ENCODE measurements around the gene KIF4A. TPM values are rescaled to one million over a fixed set of nuclear protein-coding genes. Genes with fewer than 3 reads are reported as not detected.

KIF4A gene
- total RNA-seq, 1 experiment from 2014 or later, result 36.2 TPM

- CTCF ChIA-PET, result interaction anchor here (0.6 to 5.1 kb wide), 7 partner anchors 10 to 231 kb away, joined by 3 to 94 read pairs (median 6); partner anchors contain the start of genes DLG3 and GDPD2
- ATAC-seq (peak; percentile 79), DNase-seq (ENCODE audit: low spot score) (peak; percentile 91)
- peaks cover 16% of the 10 kb centered on the region for H3K4me1 Mint-ChIP-seq
- TF ChIP-seq, protein P1, sequence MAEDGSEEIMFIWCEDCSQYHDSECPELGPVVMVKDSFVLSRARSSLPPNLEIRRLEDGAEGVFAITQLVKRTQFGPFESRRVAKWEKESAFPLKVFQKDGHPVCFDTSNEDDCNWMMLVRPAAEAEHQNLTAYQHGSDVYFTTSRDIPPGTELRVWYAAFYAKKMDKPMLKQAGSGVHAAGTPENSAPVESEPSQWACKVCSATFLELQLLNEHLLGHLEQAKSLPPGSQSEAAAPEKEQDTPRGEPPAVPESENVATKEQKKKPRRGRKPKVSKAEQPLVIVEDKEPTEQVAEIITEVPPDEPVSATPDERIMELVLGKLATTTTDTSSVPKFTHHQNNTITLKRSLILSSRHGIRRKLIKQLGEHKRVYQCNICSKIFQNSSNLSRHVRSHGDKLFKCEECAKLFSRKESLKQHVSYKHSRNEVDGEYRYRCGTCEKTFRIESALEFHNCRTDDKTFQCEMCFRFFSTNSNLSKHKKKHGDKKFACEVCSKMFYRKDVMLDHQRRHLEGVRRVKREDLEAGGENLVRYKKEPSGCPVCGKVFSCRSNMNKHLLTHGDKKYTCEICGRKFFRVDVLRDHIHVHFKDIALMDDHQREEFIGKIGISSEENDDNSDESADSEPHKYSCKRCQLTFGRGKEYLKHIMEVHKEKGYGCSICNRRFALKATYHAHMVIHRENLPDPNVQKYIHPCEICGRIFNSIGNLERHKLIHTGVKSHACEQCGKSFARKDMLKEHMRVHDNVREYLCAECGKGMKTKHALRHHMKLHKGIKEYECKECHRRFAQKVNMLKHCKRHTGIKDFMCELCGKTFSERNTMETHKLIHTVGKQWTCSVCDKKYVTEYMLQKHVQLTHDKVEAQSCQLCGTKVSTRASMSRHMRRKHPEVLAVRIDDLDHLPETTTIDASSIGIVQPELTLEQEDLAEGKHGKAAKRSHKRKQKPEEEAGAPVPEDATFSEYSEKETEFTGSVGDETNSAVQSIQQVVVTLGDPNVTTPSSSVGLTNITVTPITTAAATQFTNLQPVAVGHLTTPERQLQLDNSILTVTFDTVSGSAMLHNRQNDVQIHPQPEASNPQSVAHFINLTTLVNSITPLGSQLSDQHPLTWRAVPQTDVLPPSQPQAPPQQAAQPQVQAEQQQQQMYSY (CRISPR knock-in tag; IDR thresholded peaks at IDR 0.05), result 0 out of 2 replicates have a peak, but pooled peaks have one; percentile 28
- 0 out of 2 replicates have a peak, but pooled peaks have one; percentile 17 for TF ChIP-seq ESRRA (CRISPR knock-in tag; IDR thresholded peaks at IDR 0.05; ENCODE audit: borderline replicate concordance)
- TF ChIP-seq FOXJ3 (CRISPR knock-in tag; IDR thresholded peaks at IDR 0.05; ENCODE audit: borderline replicate concordance), result no peak
- TF ChIP-seq JUN (CRISPR knock-in tag; IDR thresholded peaks at IDR 0.05), result no peak
- no peaks in the 10 kb centered on the region for H3K9me3 Mint-ChIP-seq
- H3K27me3 Mint-ChIP-seq (ENCODE audit: low read depth), result peaks cover 10% of the 10 kb centered on the region
- peaks cover 5% of the 10 kb centered on the region; the same call in 1 of the 2 replicates for H3K36me3 Mint-ChIP-seq
- POLR2A ChIA-PET, result interaction anchor here (1.1 to 3.8 kb wide), 2 partner anchors 10 to 11 kb away, joined by 4 to 20 read pairs; partner anchors contain the start of genes DLG3 and GDPD2
- peak overlapping the region; percentile 91 for H3K4me3 Mint-ChIP-seq
- peak overlapping the region; percentile 96 for H3K27ac Mint-ChIP-seq
Measured at GRCh38 chrX:70434352-70434866, 144.5 kb downstream of the KIF4A start.

DNA sequence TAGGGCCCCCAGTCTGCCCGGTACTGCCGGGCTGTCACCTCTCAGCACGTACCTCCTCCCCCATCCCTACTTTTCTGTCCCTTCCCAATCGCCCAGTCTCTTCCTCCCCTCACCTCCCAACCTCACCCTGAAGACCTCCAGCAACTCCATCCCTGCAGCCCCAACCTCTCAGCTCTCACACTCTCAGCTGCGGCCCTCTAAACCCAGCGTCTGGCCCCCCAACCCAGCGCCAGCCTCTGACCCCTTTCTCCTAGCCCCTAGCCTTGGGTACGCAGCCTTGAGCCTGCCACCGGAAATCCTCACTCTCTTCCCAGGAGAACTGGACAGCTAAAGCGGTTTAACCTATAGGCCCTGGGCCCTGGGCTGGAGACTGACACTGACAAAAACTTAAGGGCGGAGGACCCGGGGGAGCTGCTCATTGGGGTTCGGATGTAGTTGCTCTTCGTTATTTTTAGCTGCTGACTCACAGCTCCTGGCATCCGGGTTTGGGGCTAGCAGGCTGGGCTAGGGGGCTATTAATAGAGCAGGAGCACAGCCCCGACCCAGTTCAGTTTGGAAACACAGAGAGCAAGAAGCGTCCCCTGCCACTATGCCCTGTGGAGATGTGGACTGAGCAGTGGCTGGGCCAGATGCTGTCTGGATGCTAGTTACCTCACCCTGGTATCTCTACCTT lies 145.1 kb downstream of the KIF4A start:
- Mint-ChIP-seq H3K4me1 (peaks cover 16% of the 10 kb centered on the region), H3K27ac (no peak overlapping the region), H3K36me3 (peaks cover 4% of the 10 kb centered on the region; the same call in 1 of the 2 replicates), H3K9me3 (no peaks in the 10 kb centered on the region), H3K4me3 (peak overlapping the region; percentile 91), H3K27me3 (ENCODE audit: low read depth) (peaks cover 10% of the 10 kb centered on the region)
- no peak for DNase-seq (ENCODE audit: low spot score)
- ATAC-seq, result no peak
- ChIA-PET POLR2A (interaction anchor here (3.8 kb wide), 1 partner anchor 12 kb away, joined by 20 read pairs; the partner anchor contains the start of gene GDPD2), CTCF (interaction anchor here (1.1 to 5.1 kb wide), 4 partner anchors 9 to 19 kb away, joined by 4 to 94 read pairs (median 19); partner anchors contain the start of genes DLG3 and GDPD2)
- TF ChIP-seq TCF7 (CRISPR knock-in tag; IDR thresholded peaks at IDR 0.05; ENCODE audit: low read depth), result no peak
- no peak for TF ChIP-seq ATF1 (CRISPR knock-in tag; IDR thresholded peaks at IDR 0.05)
- no peak for TF ChIP-seq AFF4 (CRISPR knock-in tag; IDR thresholded peaks at IDR 0.05; ENCODE audit: borderline replicate concordance)
- TF ChIP-seq, protein P2, sequence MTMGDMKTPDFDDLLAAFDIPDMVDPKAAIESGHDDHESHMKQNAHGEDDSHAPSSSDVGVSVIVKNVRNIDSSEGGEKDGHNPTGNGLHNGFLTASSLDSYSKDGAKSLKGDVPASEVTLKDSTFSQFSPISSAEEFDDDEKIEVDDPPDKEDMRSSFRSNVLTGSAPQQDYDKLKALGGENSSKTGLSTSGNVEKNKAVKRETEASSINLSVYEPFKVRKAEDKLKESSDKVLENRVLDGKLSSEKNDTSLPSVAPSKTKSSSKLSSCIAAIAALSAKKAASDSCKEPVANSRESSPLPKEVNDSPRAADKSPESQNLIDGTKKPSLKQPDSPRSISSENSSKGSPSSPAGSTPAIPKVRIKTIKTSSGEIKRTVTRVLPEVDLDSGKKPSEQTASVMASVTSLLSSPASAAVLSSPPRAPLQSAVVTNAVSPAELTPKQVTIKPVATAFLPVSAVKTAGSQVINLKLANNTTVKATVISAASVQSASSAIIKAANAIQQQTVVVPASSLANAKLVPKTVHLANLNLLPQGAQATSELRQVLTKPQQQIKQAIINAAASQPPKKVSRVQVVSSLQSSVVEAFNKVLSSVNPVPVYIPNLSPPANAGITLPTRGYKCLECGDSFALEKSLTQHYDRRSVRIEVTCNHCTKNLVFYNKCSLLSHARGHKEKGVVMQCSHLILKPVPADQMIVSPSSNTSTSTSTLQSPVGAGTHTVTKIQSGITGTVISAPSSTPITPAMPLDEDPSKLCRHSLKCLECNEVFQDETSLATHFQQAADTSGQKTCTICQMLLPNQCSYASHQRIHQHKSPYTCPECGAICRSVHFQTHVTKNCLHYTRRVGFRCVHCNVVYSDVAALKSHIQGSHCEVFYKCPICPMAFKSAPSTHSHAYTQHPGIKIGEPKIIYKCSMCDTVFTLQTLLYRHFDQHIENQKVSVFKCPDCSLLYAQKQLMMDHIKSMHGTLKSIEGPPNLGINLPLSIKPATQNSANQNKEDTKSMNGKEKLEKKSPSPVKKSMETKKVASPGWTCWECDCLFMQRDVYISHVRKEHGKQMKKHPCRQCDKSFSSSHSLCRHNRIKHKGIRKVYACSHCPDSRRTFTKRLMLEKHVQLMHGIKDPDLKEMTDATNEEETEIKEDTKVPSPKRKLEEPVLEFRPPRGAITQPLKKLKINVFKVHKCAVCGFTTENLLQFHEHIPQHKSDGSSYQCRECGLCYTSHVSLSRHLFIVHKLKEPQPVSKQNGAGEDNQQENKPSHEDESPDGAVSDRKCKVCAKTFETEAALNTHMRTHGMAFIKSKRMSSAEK (CRISPR knock-in tag; IDR thresholded peaks at IDR 0.05; ENCODE audit: borderline replicate concordance), result no peak
- TF ChIP-seq, protein P3, sequence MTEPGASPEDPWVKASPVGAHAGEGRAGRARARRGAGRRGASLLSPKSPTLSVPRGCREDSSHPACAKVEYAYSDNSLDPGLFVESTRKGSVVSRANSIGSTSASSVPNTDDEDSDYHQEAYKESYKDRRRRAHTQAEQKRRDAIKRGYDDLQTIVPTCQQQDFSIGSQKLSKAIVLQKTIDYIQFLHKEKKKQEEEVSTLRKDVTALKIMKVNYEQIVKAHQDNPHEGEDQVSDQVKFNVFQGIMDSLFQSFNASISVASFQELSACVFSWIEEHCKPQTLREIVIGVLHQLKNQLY (CRISPR knock-in tag; IDR thresholded peaks at IDR 0.05), result no peak
- TF ChIP-seq FOXP1 (CRISPR knock-in tag; IDR thresholded peaks at IDR 0.05; ENCODE audit: borderline replicate concordance), result no peak
- TF ChIP-seq CDX4 (CRISPR knock-in tag; IDR thresholded peaks at IDR 0.05; ENCODE audit: borderline replicate concordance), result no peak
- TF ChIP-seq RELA (CRISPR knock-in tag; IDR thresholded peaks at IDR 0.05; ENCODE audit: borderline replicate concordance), result no peak
- TF ChIP-seq FOXJ3 (CRISPR knock-in tag; IDR thresholded peaks at IDR 0.05; ENCODE audit: borderline replicate concordance), result no peak
- TF ChIP-seq, protein P4, sequence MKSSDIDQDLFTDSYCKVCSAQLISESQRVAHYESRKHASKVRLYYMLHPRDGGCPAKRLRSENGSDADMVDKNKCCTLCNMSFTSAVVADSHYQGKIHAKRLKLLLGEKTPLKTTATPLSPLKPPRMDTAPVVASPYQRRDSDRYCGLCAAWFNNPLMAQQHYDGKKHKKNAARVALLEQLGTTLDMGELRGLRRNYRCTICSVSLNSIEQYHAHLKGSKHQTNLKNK (CRISPR knock-in tag; IDR thresholded peaks at IDR 0.05), result no peak
- no peak for TF ChIP-seq TEAD1 (CRISPR knock-in tag; IDR thresholded peaks at IDR 0.05)
- TF ChIP-seq KAT7 (CRISPR knock-in tag; IDR thresholded peaks at IDR 0.05; ENCODE audit: borderline replicate concordance), result no peak
- no peak for TF ChIP-seq SMAD4 (CRISPR knock-in tag; IDR thresholded peaks at IDR 0.05)
